Muscle of back (tissue), 13 donors: ENCODE results near the gene GADD45B. TPM values are rescaled to one million over a fixed set of nuclear protein-coding genes. Genes with fewer than 3 reads are reported as not detected.

ENCODE experiments used
- DNase-seq, 3 donors: peaks; one replicate each; pipeline versions ENCODE4 v3.0.0 to v3.0.0-alpha.2; 2013
- long read RNA-seq, 9 donors: transcript quantifications; one replicate each; lab custom pipeline, GENCODE V29; 2026
- polyA plus RNA-seq, 10 donors: library from polyadenylated mRNA; unstranded; fragments of 120-200 nt; gene quantifications; one replicate each; pipeline ENCODE4 v1.2.1, GENCODE V29; 2013; ENCODE audit not compliant: insufficient read length in 10 of 10

Gene GADD45B, protein sequence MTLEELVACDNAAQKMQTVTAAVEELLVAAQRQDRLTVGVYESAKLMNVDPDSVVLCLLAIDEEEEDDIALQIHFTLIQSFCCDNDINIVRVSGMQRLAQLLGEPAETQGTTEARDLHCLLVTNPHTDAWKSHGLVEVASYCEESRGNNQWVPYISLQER
- polyA plus RNA-seq, result 10 to 100 TPM in 7 of 10 donors, 1 to 10 TPM in 3; 5.8 to 34.0 (median 10.3) TPM
- long read RNA-seq, donor 1, transcript GADD45B-201 (4 exons, 1,373 nt), result major isoform, 8 of 8 reads
- long read RNA-seq, donor 1, partial matches to known transcripts, result 0 of 8 reads
- long read RNA-seq, donor 1, other reads (novel, unspliced or antisense), result 0 of 8 reads
- long read RNA-seq, donor 2, partial matches to known transcripts, result 5 of 9 reads
- long read RNA-seq, donor 2, other reads (novel, unspliced or antisense), result 0 of 9 reads
- long read RNA-seq, donor 3, result 0 reads
- long read RNA-seq, donor 4, partial matches to known transcripts, result 0 of 2 reads
- long read RNA-seq, donor 4, other reads (novel, unspliced or antisense), result 0 of 2 reads
- long read RNA-seq, donor 5, transcript GADD45B-201 (4 exons, 1,373 nt), result major isoform, 5 of 17 reads
- long read RNA-seq, donor 5, partial matches to known transcripts, result 10 of 17 reads
- long read RNA-seq, donor 5, other reads (novel, unspliced or antisense), result 0 of 17 reads
- long read RNA-seq, donor 6, partial matches to known transcripts, result 0 of 4 reads
- long read RNA-seq, donor 6, other reads (novel, unspliced or antisense), result 0 of 4 reads
- long read RNA-seq, donor 7, transcript GADD45B-201 (4 exons, 1,373 nt), result major isoform, 5 of 13 reads
- long read RNA-seq, donor 7, partial matches to known transcripts, result 7 of 13 reads
- long read RNA-seq, donor 7, other reads (novel, unspliced or antisense), result 0 of 13 reads
- long read RNA-seq, donor 8, partial matches to known transcripts, result 0 of 2 reads
- long read RNA-seq, donor 8, other reads (novel, unspliced or antisense), result 0 of 2 reads
- long read RNA-seq, donor 9, partial matches to known transcripts, result 0 of 2 reads
- long read RNA-seq, donor 9, other reads (novel, unspliced or antisense), result 0 of 2 reads

GRCh38 chr19:2475702-2476450 lies at the start of gene GADD45B:
Gene GADD45B (plus strand): TSS chr19:2476127. CDS start chr19:2476359, 232 bp downstream.
- DNase-seq, result peak; percentile 98

GRCh38 chr19:2426611-2427428 lies 49.1 kb upstream of the GADD45B start:
- peak in 2 of 3 donors; percentile 23 to 63 for DNase-seq

DNA sequence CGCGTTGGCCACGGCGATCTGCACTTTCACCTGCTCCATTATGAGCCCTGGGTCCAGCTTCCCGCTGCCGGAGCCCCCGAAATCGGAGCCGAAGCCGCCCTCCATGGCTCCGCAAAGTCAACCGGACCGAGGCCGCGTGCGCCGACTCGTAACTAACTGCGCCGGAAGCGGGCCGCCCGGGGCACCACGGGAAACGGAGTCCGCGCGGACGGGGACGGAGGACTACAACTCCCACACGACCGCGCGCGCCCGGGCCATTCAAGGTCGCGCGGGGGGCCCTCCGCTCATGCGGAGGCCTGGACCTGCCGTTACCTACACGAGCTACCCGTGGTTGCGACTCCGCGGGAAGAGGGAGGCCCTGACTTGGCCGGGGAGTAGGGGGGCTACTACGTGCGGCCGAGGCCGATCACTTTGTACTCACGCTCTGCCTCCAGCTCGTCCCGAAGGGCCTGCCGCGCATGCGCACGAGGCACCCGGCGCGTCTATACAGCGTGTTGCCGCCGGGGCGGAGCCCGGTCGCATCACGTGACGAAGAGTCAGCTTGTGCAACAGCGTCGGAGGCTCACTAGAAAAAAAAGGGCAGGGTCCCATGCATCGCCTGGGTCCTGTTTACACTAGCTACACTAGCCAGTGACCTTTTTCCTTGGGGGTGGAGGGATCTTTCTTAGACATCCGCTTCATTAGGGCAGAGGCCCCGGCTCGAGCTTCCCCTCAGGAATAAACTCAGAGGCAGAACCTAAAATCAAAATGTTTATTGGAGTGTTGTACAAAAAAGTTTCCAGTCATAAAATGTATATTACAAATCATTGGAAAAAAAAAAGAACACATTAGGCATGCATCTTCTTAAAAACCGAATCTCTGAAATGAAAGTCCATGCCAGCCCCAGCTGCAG lies 48.3 kb upstream of the GADD45B start, which contains the start of gene TIMM13:
TIMM13 (minus strand) TSS at position 158 of the 892 bp plus-strand sequence; CDS start at position 105, 53 bp downstream.
- DNase-seq, result peak; percentile 97 to 100 (median 99)

DNA sequence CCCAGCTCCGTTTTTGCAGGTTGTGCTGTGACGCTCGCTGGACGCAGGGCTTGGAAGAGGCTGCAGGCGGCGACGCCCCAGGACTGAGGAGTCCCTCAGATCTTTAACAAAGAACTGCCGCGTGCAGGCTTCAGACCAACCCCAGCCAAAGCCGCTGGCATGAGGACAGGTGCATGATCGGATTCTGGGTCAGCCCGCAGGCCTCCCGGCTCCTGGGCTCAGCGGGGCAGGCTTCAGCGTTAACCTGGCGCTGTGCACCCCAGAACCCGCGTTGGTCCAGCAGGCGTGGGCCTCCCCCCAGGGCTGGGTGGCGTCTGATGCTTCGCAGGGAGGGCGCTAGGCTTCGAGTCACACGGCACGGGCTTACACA lies 47.6 kb upstream of the GADD45B start:
- DNase-seq, result peak; percentile 22 to 72 (median 50)

- DNase-seq, result no peak
Measured at GRCh38 chr19:2428756-2429711, 46.9 kb upstream of the GADD45B start.

- DNase-seq, result no peak
Measured at GRCh38 chr19:2429917-2430535, 45.9 kb upstream of the GADD45B start.

DNA sequence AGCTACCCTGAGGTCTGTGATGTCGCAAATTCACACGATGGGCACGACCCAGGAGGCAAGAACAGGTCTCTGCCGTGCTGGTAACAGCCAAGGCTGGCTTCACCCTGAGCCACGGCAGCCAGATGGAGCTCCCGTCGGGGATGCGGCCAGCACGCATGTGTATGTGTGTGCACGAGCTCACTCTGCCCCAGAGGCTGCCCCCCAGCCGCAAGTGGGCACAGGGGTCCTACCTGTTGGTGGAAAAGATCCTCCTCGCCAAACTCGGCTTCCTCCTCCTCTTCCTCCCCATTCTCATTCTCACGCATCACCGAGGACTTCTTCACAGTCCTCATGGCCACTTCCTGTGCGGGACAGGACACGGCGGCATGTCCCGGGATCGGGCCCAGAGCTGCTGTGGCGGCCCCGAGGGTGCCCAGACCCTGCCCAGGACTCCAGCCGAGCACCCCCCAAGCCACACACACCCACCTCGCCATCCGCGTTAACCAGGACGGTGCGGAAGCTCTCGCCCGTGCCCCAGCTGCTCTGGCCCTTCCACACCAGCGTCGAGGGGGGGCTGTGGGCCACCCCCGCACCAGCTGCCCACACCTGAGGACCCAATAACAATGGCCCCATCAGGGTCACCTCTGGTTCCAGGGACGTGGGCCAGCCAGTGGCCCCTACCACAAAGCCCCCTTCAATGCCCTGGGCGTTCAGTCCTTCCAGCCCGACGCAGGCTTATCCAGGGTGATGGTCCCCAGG lies 44.4 kb upstream of the GADD45B start:
- DNase-seq, result no peak

GRCh38 chr19:2432131-2432848 lies 43.6 kb upstream of the GADD45B start:
- DNase-seq, result no peak

GRCh38 chr19:2433854-2434253 lies 42.1 kb upstream of the GADD45B start:
- DNase-seq, result no peak

DNA sequence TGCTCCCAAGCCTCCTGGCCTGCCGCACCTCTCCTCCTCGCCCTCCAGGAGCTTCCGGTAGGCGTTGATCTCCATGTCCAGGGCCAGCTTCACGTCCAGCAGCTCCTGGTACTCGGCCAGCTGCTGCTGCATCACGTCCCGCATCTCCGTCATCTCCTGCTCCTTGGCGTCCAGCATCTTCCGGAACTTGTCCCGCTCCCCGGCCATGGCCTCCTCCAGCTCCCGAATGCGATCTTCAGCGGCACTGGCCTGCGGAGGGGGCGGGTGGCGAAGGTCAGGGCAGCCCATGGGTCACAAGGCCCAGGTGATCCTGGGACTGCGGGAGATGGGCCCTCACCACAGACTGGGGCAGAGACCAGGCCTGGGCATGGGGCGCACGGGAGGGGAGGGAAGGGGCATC lies 41.7 kb upstream of the GADD45B start:
- no peak for DNase-seq

GRCh38 chr19:2434721-2435265 lies 41.1 kb upstream of the GADD45B start:
- DNase-seq, result no peak

DNA sequence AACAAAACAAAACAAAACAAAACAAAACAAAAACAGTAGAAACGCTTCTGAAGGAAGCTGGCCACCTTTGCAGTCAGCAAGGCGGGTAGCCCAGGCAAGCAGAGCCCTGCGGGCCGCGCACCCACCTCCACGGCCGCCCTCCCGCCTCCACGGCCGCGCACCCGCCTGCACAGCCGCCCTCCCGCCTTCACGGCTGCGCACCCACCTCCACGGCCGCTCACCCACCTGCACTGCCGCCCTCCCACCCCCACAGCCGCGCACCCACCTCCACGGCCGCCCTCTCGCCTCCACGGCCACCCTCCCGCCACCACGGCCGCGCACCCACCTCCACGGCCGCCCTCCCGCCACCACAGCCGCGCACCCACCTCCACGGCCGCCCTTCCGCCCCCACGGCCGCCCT lies 39.5 kb upstream of the GADD45B start:
- no peak for DNase-seq

- no peak for DNase-seq
Measured at GRCh38 chr19:2436926-2437325, 39.0 kb upstream of the GADD45B start.

- no peak for DNase-seq
Measured at GRCh38 chr19:2438178-2438577, 37.7 kb upstream of the GADD45B start.

GRCh38 chr19:2440515-2440914 lies 35.4 kb upstream of the GADD45B start:
- no peak for DNase-seq
